GM21390 (cell line): ENCODE results near the gene ITGB6.
A peak's percentile ranks its signal among the peaks of the same experiment; 100 is the strongest.
"Not testable (repeated sequence)": the region's sequence is repeated elsewhere in the genome, so short reads cannot be mapped to it uniquely, and the experiment has no call there.

Experiments used
- ATAC-seq: cut with Tn5 transposase; IDR thresholded peaks from one replicate; pipeline ENCODE4 v1.9.1; 2021; ENCODE audit not compliant: unreplicated experiment

Gene ITGB6

GRCh38 chr2:160142472-160142871, 57.6 kb downstream of the ITGB6 start:
- ATAC-seq: no peak

GRCh38 chr2:160141912-160142311, 58.2 kb downstream of the ITGB6 start:
- no peak for ATAC-seq

GRCh38 chr2:160141419-160141818, 58.7 kb downstream of the ITGB6 start:
- no peak for ATAC-seq

- ATAC-seq: no peak
Measured at GRCh38 chr2:160140471-160140870, 59.6 kb downstream of the ITGB6 start.

GRCh38 chr2:160139991-160140390, 60.1 kb downstream of the ITGB6 start:
- ATAC-seq: no peak

- no peak for ATAC-seq
Measured at GRCh38 chr2:160139350-160139749, 60.7 kb downstream of the ITGB6 start.

- no peak for ATAC-seq
Measured at GRCh38 chr2:160138406-160138805, 61.7 kb downstream of the ITGB6 start.

- ATAC-seq: no peak
Measured at GRCh38 chr2:160137464-160137863, 62.6 kb downstream of the ITGB6 start.

- no peak for ATAC-seq
Measured at GRCh38 chr2:160132761-160133160, 67.3 kb downstream of the ITGB6 start.

- no peak for ATAC-seq
Measured at GRCh38 chr2:160126756-160127155, 73.3 kb downstream of the ITGB6 start.

- no peak for ATAC-seq
Measured at GRCh38 chr2:160126315-160126714, 73.8 kb downstream of the ITGB6 start.

- no peak for ATAC-seq
Measured at GRCh38 chr2:160125828-160126227, 74.2 kb downstream of the ITGB6 start.

- no peak for ATAC-seq
Measured at GRCh38 chr2:160125366-160125765, 74.7 kb downstream of the ITGB6 start.

GRCh38 chr2:160124571-160124970, 75.5 kb downstream of the ITGB6 start:
- no peak for ATAC-seq

- ATAC-seq: not testable (repeated sequence)
Measured at GRCh38 chr2:160114721-160115120, 85.4 kb downstream of the ITGB6 start.

- ATAC-seq: no peak
Measured at GRCh38 chr2:160114020-160114419, 86.1 kb downstream of the ITGB6 start.

GRCh38 chr2:160111951-160112798, 87.9 kb downstream of the ITGB6 start:
- peak; percentile 75 for ATAC-seq

- ATAC-seq: no peak
Measured at GRCh38 chr2:160110674-160111239, 89.3 kb downstream of the ITGB6 start.

- ATAC-seq: peak; percentile 68
Measured at GRCh38 chr2:160109939-160110673, 90.0 kb downstream of the ITGB6 start.

GRCh38 chr2:160109243-160109642, 90.8 kb downstream of the ITGB6 start:
- no peak for ATAC-seq

- ATAC-seq: no peak
Measured at GRCh38 chr2:160108646-160109045, 91.4 kb downstream of the ITGB6 start.

GRCh38 chr2:160105366-160105765, 94.7 kb downstream of the ITGB6 start:
- no peak for ATAC-seq
